IPS-NIHi7 (cell line): ENCODE data around the gene PLXDC1.
"Not testable (repeated sequence)": the region's sequence is repeated elsewhere in the genome, so short reads cannot be mapped to it uniquely, and the experiment has no call there.

Experiments
- DNase-seq: peaks from one replicate; pipeline ENCODE4 v3.0.0; 2012; ENCODE audit warnings: mixed read lengths; ENCODE audit errors: extremely low spot score

Gene PLXDC1

GRCh38 chr17:39125143-39125875, 26.1 kb downstream of the PLXDC1 start:
- no peak for DNase-seq

DNA sequence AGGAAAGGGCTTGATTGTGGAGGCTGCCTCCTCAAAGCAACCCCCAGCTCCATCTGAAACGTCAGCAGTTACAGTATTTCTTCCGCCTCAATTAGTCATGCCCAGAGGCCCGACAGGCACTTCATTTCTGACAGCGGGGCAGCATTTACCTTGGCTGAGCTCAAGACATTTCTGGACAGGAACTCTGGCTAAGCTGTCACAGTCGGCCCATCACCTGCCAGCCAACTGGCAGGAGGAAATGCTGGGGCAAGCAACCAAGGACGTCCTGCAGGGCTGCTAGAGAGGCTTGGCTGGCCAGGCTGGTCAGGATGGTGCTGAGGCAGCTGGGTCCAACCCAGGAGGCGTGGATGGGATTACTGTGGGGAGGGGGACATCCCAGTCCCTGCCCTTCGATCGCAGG, 27.8 kb downstream of the PLXDC1 start:
- DNase-seq = no peak

- no peak for DNase-seq
These were observed 28.4 kb downstream of the PLXDC1 start for GRCh38 chr17:39122991-39123390.

GRCh38 chr17:39121919-39122318, 29.5 kb downstream of the PLXDC1 start:
- DNase-seq = not testable (repeated sequence)

GRCh38 chr17:39118674-39119419, 32.6 kb downstream of the PLXDC1 start:
- DNase-seq = no peak

- no peak for DNase-seq
These were observed 35.2 kb downstream of the PLXDC1 start for GRCh38 chr17:39116224-39116623.

DNA sequence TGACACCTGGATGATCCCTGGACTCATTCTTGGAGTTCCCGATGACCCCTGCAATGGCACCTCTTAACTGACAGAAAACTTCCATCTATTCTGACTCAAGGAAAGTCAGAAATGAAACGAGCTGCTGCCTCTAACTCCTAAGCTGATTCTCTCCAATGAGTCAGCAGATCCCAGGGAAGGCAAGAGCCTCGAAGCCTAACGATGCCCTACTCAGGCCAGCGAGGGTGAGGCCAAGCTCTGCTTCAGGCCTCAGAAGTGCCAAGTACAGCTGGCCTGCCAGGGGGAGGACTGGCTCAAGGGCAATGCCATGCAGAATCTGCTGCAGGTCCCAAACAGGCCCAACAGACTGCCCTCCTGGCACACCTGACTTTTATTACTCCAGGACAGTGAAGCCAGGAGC, 36.3 kb downstream of the PLXDC1 start:
- DNase-seq = no peak

- no peak for DNase-seq
These were observed 36.7 kb downstream of the PLXDC1 start for GRCh38 chr17:39114723-39115122.

DNA sequence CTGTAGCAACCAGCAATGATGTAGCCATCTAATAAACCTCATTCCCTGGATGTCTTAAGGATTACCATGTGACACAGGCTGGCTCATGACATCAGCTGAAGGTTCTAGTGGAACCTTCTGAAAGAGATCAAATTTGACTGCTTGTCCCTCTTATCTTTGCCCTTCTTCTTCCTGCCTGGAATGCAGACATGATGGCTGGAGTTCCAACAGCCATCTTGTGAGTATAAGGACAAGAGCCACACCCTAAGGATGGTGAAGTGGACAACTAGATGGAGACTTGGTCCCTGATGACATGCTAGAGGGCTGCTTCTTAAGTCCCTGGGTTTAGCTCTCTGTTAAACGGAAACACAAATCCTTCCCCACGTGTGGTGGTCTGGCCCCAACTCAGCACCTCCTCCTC, 37.6 kb downstream of the PLXDC1 start:
- no peak for DNase-seq

DNA sequence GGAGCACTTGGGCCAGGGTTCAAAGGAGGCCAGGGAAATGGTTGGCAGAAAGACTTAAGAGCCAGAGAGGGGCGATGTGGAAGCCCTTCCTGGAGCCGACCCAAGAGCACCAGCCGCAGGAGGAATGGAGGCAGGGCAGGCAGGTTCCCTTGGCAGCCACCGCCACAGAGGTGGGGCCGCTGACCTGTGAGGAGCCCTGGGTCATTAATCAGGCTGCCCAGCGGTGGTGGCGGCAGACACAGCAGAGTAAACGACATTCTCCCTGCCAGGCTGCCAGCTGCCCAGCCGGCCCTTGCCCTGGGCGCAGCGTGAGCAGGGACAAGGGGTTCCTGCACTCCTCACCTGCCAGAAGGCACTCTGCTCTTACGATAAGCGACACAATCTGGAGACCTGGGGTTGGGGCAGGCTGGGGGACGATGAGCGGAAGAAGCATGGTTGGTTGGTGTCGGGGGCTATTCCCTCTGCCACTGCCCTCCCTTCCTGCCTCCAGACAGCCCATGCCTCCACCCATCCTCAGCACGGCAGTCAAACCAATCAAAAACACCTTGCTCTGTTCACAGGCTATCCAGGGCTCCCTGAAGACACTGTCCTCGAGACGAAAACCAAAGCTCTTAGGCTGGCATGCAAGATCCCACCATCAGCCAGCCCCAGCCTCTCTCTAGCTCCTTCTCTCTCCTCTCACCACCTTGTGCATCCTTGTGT, 40.9 kb downstream of the PLXDC1 start:
- peak; percentile 39 for DNase-seq

- DNase-seq = no peak
These were observed 42.7 kb downstream of the PLXDC1 start for GRCh38 chr17:39108461-39109375.

DNA sequence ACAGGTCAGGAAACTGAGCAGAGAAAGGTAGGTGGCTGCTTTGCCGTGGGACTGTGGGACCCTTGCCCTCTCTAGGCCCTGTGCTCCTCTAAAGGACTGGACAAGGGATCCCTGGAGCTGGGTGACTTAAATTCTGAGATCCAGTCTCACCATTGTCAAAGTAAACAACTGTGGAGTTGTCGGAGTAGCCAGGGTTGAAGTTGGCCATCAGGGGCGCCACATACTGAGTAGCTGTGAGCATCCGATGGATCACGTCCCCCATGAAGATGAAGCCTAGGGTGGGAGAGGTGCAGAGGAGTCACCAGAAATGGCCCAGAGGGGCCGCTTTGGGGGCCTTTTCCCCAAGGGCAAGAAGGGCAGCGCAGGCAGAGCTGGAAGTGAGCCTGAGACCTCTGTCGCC, 43.5 kb downstream of the PLXDC1 start:
- no peak for DNase-seq

DNA sequence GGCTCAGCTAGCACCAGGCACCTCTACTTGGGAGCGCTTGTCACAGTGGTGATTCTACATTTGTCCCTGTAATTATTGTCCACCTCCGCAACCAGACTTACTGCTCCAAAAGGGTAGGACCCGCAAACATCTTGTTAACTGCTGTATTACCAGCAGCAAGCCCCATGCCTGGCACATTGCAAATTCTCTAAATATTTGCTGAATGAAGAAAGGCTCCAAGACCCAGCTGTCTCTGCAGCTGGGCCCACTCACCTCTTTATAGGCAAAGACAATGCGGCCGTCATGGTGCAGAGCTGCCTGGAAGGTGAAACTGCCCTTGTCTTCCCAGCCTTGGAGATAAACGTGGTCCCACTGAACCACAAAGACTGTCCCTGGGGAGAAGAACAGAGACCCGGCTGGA, 44.3 kb downstream of the PLXDC1 start:
- no peak for DNase-seq

DNA sequence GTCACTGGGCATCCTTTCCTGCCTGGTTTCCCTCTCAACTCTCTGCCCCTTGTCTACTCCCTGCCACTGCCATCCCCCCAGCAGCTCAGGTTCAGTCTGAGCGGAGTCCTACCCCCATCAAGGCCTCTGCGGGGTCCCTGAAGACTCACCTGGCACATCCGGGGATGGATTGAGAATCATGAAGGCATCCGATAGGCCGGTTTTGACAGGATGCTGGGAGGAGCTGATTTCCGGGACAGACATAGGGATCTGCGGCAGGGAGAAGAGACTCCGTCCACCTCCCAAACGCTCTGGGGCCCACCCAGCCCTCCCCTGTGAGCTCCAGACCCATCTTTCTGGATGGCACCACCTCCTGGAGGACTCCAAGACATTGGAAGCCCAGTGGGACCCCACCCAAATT, 45.7 kb downstream of the PLXDC1 start:
- no peak for DNase-seq

DNA sequence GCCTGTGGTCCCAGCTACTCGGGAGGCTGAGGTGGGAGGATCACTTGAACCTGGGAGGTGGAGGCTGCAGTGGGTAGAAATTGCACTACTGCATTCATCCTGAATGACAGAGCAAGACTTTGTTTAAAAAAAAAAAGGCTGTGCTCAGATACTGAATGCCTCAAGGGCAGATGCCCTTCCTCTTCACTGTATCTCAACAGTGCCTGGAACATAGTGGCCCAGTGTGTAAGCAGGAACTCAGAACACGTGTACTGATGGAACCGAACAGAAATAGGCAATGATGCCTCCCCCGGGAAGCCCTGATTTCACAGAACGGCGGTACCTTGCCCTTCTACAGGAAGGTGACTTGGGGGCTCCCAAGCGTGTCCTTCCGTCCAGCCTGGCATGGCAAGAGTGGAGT, 46.8 kb downstream of the PLXDC1 start:
- no peak for DNase-seq

DNA sequence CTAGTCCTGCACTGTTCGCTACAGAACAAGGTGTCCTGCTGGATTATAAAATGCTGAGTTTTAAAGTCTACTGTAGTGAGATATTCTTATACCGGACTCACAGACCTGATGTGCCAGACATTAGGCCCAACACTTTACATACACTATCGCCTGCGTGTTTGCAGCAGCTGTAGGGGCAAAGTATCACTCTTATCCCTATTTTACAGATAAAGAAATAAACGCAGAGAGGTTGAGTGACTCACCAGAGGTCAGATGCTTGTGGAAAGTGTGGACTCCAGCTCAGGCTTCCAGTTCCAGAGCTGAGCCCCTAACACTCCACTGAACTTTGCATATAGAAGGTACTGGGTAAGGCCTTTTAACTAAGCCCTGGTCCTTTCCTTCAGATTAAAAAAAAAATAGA, 47.4 kb downstream of the PLXDC1 start:
- DNase-seq = no peak

GRCh38 chr17:39101091-39101490, 50.3 kb downstream of the PLXDC1 start:
- DNase-seq = no peak

DNA sequence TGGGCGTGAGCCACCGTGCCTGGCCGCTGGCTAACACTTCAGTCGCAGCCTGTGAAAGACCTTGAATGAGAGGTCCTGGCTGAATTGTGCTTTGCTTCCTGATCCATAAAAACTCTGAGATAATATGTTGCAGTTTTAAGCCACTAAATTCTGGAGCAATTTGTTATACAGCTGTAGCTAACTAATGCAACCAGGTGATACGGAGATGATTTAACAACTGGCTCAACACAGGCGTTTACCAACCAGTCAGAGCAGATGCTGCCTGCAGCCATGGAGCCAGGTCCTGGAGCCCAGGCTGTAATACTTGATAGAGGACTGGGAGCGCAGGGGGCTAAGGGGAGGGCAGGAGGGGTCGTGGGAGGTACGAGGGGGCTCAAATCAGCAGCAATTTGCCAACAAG, 50.9 kb downstream of the PLXDC1 start:
- DNase-seq = no peak

DNA sequence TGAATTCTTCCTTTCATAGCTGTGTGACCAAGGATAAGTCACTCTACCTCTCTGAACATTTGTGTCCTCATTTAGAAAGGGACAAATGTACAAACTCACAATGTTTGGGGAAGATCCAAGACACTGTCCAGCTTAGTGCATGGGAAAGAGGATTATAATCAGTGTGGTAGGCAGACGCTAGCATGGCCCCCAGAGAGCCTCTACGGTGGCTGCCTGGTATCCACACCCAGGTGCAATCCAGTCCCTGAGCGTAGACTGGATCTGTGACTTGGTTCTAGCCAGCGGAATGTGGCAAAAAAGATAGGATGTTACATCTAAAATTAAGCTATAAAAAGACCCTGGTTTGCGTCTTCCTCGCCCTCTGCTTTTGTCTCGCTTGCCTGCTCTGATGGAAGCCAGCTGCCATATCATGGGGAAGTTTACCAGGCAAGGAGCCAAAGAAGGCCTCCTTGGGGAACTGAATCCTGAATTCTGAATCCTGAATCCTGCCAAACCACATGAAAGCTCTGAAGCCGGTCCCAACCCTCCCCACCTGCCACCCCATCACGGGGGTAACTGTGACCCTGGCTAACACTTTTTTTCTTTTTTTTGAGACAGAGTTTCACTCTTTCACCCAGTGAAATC, 51.7 kb downstream of the PLXDC1 start:
- no peak for DNase-seq

DNA sequence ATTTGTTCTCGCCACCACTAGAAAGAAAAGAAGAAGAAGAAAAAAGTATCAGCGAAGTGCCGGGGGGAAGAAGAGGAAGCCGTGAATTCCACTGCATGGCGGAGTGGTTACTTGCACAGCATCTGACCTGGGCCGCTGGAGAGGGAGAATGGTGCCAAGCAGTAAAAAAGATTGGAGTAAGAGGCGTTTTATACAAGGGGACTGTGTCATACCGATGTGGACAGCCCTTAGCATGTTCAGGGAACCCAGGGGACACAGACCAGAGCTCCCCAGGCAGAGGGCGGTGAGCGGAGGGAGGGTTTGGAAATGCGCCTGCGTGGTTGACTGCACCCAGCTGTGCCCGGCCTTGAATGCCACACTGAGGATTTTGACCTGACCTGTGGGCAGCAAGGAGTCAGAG, 52.8 kb downstream of the PLXDC1 start:
- DNase-seq = no peak

GRCh38 chr17:39097537-39097936, 53.9 kb downstream of the PLXDC1 start:
- no peak for DNase-seq
